ENCODE data around the gene SLMAP.
A peak's percentile ranks its signal among the peaks of the same experiment; 100 is the strongest.
"Not testable (repeated sequence)": the region's sequence is repeated elsewhere in the genome, so short reads cannot be mapped to it uniquely, and the experiment has no call there.

Gene SLMAP

GRCh38 chr3:57862894-57863293 is 106.8 kb downstream of the SLMAP start:
- DNase-seq = no peak
- in situ Hi-C loops (cut with MboI; ENCODE audit: low pct_unique_long_range_greater_than_20kb, low sequenced_read_pairs) = no loop called here

DNA sequence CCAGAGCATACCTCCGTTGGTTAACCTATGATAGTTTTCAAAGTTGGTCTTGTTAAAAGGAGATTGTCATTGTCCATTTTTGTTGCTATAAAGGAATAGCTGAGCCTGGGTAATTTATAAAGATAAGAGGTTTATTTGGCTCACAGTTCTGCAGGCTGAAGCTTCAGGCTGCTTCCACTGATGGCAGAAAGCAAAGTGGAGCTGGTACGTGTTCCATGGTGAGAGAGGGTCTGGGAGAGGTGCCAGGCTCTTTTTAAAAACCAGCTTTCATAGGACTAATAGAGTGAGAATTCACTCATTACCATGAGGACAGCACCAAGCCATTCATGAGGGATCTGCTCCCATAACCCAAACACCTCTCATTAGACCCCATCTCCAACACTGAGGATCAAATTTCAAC is 107.3 kb downstream of the SLMAP start:
- in situ Hi-C loops (cut with MboI; ENCODE audit: low pct_unique_long_range_greater_than_20kb, low sequenced_read_pairs) = no loop called here
- no peak for DNase-seq

DNA sequence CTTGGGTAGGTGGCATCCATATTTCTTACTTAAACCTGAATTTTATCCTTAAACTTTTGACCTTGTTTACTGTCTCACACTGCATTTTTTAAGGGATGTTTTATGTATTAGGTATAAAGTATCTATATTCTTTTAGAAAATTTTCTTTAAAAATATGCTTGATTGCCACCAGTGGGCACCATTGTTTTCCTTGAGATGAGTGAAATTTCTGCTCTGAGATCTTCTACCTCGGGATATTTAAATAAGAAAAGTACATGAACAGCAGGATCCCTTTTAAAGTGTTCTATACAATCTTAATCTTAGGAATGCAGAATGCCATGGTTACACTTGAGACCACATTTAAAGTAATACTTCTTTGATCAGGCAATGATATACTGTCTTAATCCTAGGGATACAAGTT is 108.7 kb downstream of the SLMAP start:
- DNase-seq = peak; percentile 15
- in situ Hi-C loops (cut with MboI; ENCODE audit: low pct_unique_long_range_greater_than_20kb, low sequenced_read_pairs) = no loop called here

DNA sequence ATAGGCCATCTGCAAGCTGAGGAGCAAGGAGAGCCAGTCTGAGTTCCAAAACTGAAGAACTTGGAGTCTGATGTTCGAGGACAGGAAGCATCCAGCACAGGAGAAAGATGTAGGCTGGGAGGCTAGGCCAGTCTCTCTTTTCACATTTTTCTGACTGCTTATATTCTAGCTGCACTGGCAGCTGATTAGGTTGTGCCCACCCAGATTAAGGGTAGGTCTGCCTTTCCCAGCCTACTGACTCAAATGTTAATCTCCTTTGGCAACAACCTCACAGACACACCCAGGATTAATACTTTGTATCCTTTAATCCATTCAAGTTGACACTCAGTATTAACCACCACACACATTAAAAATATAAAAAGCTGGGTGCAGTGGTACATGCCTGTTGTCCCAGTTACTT is 113.0 kb downstream of the SLMAP start:
- in situ Hi-C loops (cut with MboI; ENCODE audit: low pct_unique_long_range_greater_than_20kb, low sequenced_read_pairs); DNase-seq: not testable (repeated sequence)

DNA sequence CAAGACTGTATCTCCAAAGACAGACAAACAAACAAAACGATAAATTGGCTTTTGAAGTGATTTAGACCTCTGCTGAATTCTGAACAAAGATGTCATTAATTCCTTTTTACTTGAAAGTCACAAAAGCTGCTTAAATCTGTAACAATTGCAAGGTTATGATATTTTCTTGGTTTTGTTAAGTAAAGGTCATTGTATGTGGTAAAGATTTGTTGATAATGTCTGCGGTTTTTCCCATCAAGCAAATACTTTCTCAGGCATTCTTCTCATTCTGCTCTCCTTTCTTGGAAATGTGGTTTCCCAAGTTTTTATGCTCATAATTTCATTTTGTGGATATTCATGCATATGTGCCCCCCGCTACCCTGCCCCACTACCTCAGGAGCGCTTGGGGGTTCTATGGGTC is 116.5 kb downstream of the SLMAP start:
- DNase-seq = no peak
- in situ Hi-C loops (cut with MboI; ENCODE audit: low pct_unique_long_range_greater_than_20kb, low sequenced_read_pairs) = no loop called here

DNA sequence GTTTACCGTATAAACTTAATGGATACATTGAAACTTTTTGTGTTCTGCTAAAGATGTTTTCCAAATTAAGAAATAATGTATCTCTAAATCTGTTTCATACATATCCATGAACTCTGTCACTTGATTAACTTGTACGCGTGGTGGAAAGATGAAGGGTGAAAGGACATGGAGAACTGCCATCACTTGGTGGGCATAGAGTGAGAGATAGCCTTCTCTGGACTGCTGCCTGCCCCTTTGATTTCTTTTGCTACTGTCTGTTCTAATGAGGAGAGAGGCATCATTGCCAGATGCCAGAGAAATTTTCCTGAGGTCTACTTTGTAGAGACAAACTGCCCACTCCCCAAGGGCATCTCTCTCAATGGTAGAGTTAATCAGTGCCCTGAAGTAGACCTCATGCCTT is 120.5 kb downstream of the SLMAP start:
- no peak for DNase-seq
- in situ Hi-C loops (cut with MboI; ENCODE audit: low pct_unique_long_range_greater_than_20kb, low sequenced_read_pairs) = no loop called here

DNA sequence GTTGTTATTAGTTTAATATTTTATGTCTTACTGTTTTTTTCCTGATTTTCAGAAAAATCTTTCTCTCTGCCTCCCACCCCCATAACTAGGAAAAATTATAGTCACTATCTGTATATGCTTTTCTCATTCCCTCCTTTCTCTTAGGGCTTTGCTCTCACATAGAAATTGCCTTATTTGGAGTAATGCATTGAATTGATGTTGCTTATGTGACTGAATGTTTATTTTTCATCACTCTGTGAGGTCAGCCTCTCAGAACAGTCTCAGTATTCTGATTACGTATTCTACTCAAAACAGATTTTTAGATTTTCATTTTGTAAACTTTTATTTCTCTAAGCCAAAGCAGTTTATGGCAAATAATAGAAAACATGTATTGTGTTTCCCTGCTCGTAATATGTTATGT is 121.0 kb downstream of the SLMAP start:
- no peak for DNase-seq
- in situ Hi-C loops (cut with MboI; ENCODE audit: low pct_unique_long_range_greater_than_20kb, low sequenced_read_pairs) = no loop called here

DNA sequence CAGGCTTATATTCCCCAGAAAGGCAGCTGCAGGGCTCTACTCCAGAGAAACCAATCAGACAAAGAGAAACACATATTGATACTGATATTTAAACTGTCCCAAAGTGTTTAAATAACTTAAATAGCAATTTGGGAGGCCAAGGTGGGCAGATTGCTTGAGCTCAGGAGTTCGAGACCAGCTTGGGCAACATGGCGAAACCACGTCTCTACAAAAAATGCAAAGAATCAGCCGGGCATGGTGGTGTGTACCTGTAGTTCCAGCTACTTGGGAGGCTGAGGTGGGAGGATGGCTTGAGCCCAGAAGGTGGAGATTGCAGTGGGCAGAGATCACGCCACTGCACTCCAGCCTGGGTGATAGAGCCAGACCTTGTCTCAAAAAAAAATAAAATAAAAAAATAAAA is 128.3 kb downstream of the SLMAP start:
- in situ Hi-C loops (cut with MboI; ENCODE audit: low pct_unique_long_range_greater_than_20kb, low sequenced_read_pairs); DNase-seq: not testable (repeated sequence)

DNA sequence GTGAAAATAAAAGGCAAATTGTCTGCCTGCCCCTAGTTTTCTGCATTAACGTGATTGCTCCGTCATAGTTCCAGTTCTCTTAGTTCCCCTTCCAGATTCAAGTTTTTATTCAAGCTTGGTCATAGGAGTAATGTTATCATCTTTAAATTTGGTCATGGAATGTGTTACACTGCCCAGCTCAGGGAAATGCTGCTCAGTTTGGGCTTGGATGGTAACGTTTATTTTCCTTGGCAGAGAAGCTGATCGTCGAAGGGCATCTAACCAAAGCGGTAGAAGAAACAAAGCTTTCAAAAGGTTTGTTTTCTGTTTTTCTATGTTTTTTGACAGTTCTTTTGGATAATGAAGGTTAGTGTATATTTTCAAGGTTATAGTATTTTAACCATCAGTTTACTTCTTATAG is 133.7 kb downstream of the SLMAP start:
- in situ Hi-C loops (cut with MboI; ENCODE audit: low pct_unique_long_range_greater_than_20kb, low sequenced_read_pairs) = no loop called here
- no peak for DNase-seq

GRCh38 chr3:57890874-57891273 is 134.8 kb downstream of the SLMAP start:
- DNase-seq = no peak
- in situ Hi-C loops (cut with MboI; ENCODE audit: low pct_unique_long_range_greater_than_20kb, low sequenced_read_pairs) = no loop called here

DNA sequence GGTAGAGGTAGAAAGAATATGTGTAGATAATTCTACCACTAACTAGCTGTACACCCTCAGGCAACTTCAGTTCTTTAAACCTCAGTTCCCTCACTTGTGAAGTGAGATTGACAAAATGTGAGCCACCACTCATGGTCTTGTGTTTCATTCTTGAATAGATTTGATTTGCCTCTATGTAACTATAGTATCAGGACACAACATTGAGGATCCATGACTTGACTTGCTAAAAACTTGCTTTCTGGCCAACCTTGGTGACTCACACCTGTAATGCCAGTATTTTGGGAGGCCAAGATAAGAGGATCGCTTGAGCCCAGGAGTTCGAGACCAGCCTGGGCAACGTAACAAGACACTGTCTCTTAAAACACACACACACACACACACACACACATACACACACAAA is 136.3 kb downstream of the SLMAP start:
- DNase-seq = no peak
- in situ Hi-C loops (cut with MboI; ENCODE audit: low pct_unique_long_range_greater_than_20kb, low sequenced_read_pairs) = no loop called here

- in situ Hi-C loops (cut with MboI; ENCODE audit: low pct_unique_long_range_greater_than_20kb, low sequenced_read_pairs) = no loop called here
- DNase-seq = no peak
These were observed 137.0 kb downstream of the SLMAP start for GRCh38 chr3:57893156-57893555.

DNA sequence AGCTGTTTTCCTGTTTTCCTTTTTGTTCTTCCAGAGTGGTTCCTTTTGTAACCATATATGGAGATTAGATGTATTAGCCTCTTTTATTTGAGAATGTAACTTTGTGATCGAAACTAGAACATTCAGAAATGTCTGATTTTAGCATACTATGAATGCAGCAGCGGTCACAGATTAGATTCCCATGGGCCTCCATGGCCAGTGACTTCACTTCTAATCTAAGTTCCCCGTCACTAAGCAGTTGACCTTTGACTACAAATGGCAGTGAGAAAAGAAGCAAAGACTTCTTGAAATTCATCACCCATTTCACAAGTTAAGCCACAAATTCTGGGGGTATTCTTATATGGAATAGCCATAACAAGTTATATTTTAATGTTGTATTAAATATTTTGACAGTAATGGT is 137.6 kb downstream of the SLMAP start:
- no peak for DNase-seq
- in situ Hi-C loops (cut with MboI; ENCODE audit: low pct_unique_long_range_greater_than_20kb, low sequenced_read_pairs) = no loop called here

DNA sequence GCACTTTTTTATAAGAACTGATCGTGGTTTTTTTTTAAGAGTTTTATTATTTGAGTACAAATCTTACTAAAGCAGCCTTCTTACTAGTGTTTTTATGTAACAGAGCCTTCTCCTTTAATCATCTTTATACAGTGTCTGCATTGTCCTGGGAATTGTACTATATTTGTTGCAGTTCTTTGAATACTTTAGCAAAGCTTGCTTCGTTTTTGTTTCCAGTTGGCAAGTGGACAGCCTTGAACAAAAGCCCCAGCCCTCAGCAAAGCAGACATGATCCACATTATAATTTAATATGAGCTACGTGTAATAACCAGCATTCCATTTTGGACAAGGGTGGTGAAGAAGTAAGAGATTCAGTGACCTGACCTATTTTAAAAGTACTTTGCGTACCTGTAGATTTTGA is 139.9 kb downstream of the SLMAP start:
- no peak for DNase-seq
- in situ Hi-C loops (cut with MboI; ENCODE audit: low pct_unique_long_range_greater_than_20kb, low sequenced_read_pairs) = no loop called here

DNA sequence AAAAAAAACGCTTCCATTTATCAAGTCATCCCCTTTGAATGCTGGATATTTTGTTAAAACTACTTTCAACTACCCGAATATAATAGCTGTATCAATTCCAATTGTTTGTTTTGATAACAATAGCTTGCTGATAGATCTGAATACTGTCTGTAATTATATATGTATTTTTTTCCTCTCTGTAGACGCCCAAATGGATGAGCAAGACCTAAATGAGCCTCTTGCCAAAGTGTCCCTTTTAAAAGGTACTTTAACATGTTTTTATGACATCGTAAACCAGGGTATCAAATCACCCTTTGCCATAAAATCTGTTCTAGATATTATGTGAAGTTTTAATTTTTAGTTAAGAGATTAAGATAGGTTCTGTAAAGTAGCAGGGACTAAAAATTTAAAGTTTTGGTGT is 140.6 kb downstream of the SLMAP start:
- DNase-seq = no peak
- in situ Hi-C loops (cut with MboI; ENCODE audit: low pct_unique_long_range_greater_than_20kb, low sequenced_read_pairs) = no loop called here

- no peak for DNase-seq
- in situ Hi-C loops (cut with MboI; ENCODE audit: low pct_unique_long_range_greater_than_20kb, low sequenced_read_pairs) = no loop called here
These were observed 144.7 kb downstream of the SLMAP start for GRCh38 chr3:57900786-57901185.

- in situ Hi-C loops (cut with MboI; ENCODE audit: low pct_unique_long_range_greater_than_20kb, low sequenced_read_pairs) = no loop called here
These were observed 147.2 kb downstream of the SLMAP start for GRCh38 chr3:57903124-57903890.

DNA sequence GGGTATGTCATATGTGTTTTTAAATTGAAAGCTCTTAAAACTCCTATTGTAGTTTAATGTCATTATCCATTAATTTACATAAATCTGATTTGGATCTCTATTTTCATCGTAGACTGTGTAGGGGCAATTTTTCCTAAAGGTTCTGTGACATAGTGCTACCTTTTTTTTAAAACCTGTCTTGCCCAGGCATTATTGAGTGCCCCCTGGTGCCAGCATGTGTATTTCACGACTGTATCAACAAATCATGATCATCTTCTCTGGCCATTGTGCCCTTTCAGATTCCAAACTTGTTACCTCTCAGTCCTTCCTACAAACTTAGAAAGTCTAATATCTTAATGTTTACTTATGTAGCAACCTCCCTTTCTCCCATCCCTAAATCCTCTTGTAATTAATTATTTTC is 154.9 kb downstream of the SLMAP start:
- in situ Hi-C loops (cut with MboI; ENCODE audit: low pct_unique_long_range_greater_than_20kb, low sequenced_read_pairs) = no loop called here
- DNase-seq = peak; percentile 25

More at GRCh38 chr3:57903124-57903890, 147.2 kb downstream of the SLMAP start:
- no peak for DNase-seq

GRCh38 chr3:57911593-57911992 is 155.5 kb downstream of the SLMAP start:
- no peak for DNase-seq
- in situ Hi-C loops (cut with MboI; ENCODE audit: low pct_unique_long_range_greater_than_20kb, low sequenced_read_pairs) = no loop called here

GRCh38 chr3:57917601-57918000 is 161.5 kb downstream of the SLMAP start:
- no peak for DNase-seq
- in situ Hi-C loops (cut with MboI; ENCODE audit: low pct_unique_long_range_greater_than_20kb, low sequenced_read_pairs) = no loop called here

- no peak for DNase-seq
- in situ Hi-C loops (cut with MboI; ENCODE audit: low pct_unique_long_range_greater_than_20kb, low sequenced_read_pairs) = no loop called here
These were observed 162.2 kb downstream of the SLMAP start for GRCh38 chr3:57918123-57918837.

Measured in KBM-7 (cell line).